Astrocyte of the cerebellum (primary cell): Measurements from ENCODE around the gene ACTRT2.

ENCODE experiments used
- DNase-seq: peaks from one replicate; pipeline ENCODE4 v3.0.0-alpha.2; 2011; ENCODE audit warnings: low read depth
- H3K4me3 ChIP-seq: 2 replicates; pipeline ENCODE4 v1.5.1; 2011; ENCODE audit warnings: mild to moderate bottlenecking, low read depth, low read length, moderate library complexity
- CTCF ChIP-seq: IDR thresholded peaks from 2 replicates; pipeline ENCODE4 v1.5.1; 2012; ENCODE audit warnings: low read length, low read depth, moderate library complexity, mild to moderate bottlenecking; ENCODE audit errors: missing control alignments
- in situ Hi-C: cut with HindIII; loops from 2 replicates; pipeline ENCODE4 v1.10.0; 2017; ENCODE audit warnings: low sequenced_read_pairs

ACTRT2 gene

GRCh38 chr1:3014050-3014440 lies 7.2 kb upstream of the ACTRT2 start:
- TF ChIP-seq CTCF: no peak
- H3K4me3 ChIP-seq: no peak overlapping the region
- in situ Hi-C loops: no loop called here
- DNase-seq: no peak

- in situ Hi-C loops: no loop called here
- TF ChIP-seq CTCF: no peak
- DNase-seq: no peak
Measured at GRCh38 chr1:3014443-3015268, 6.6 kb upstream of the ACTRT2 start.

GRCh38 chr1:3015269-3015635 lies 6.0 kb upstream of the ACTRT2 start:
- H3K4me3 ChIP-seq: no peak overlapping the region
- no peak for DNase-seq
- no peak for TF ChIP-seq CTCF
- in situ Hi-C loops: no loop called here

More at GRCh38 chr1:3014443-3015268, 6.6 kb upstream of the ACTRT2 start:
- H3K4me3 ChIP-seq: no peak overlapping the region

- in situ Hi-C loops: no loop called here
- no peak for DNase-seq
- no peak overlapping the region for H3K4me3 ChIP-seq
- no peak for TF ChIP-seq CTCF
Measured at GRCh38 chr1:3015744-3016143, 5.5 kb upstream of the ACTRT2 start.

GRCh38 chr1:3016641-3017439 lies 4.4 kb upstream of the ACTRT2 start:
- no peak for DNase-seq
- H3K4me3 ChIP-seq: no peak overlapping the region
- in situ Hi-C loops: no loop called here
- no peak for TF ChIP-seq CTCF

GRCh38 chr1:3017440-3018050 lies 3.7 kb upstream of the ACTRT2 start:
- no peak overlapping the region for H3K4me3 ChIP-seq
- DNase-seq: no peak
- in situ Hi-C loops: no loop called here
- no peak for TF ChIP-seq CTCF
